ENCODE data around the gene EWSR1. TPM values are rescaled to one million over a fixed set of nuclear protein-coding genes. Genes with fewer than 3 reads are reported as not detected.

EWSR1 gene
- total and polyA plus RNA-seq, 8 donors = 125 to 352 (median 335) TPM

GRCh38 chr22:29256606-29257325 is 11.3 kb upstream of the EWSR1 start:
- Histone ChIP-seq H3K36me3 (peaks cover 0 to 21% of the 10 kb centered on the region in 2 donors), H3K27me3 (no peaks in the 10 kb centered on the region), H3K9me3 (no peaks in the 10 kb centered on the region), H3K4me3 (no peak overlapping the region), H3K4me1 (no peaks in the 10 kb centered on the region), H3K27ac (no peak overlapping the region)
- ATAC-seq (no peak), DNase-seq (no peak)
- intact Hi-C loops (cut with DNase I) = loop anchor here in 1 of 2 donors (10.0 kb wide), 1 partner anchor 402 kb away; no protein-coding TSS in a partner anchor
- no peak for TF ChIP-seq CTCF (IDR thresholded peaks at IDR 0.05)

- intact Hi-C loops (cut with DNase I) = loop anchor here in 1 of 2 donors (10.0 kb wide), 1 partner anchor 403 kb away; no protein-coding TSS in a partner anchor
- no peak for DNase-seq
- H3K27ac ChIP-seq = no peak overlapping the region
- no peaks in the 10 kb centered on the region for H3K27me3 ChIP-seq
- ATAC-seq = no peak
- H3K4me1 ChIP-seq = no peaks in the 10 kb centered on the region
- H3K36me3 ChIP-seq = peaks cover 0 to 21% of the 10 kb centered on the region in 2 donors
- H3K9me3 ChIP-seq = no peaks in the 10 kb centered on the region
- H3K4me3 ChIP-seq = no peak overlapping the region
- TF ChIP-seq CTCF (IDR thresholded peaks at IDR 0.05) = no peak
These were observed 10.3 kb upstream of the EWSR1 start for GRCh38 chr22:29257751-29258181.

GRCh38 chr22:29258407-29259252 is 9.4 kb upstream of the EWSR1 start:
- TF ChIP-seq CTCF (IDR thresholded peaks at IDR 0.05) = no peak
- no peaks in the 10 kb centered on the region for H3K9me3 ChIP-seq
- DNase-seq = no peak
- H3K36me3 ChIP-seq = peaks cover 0 to 24% of the 10 kb centered on the region in 2 donors
- H3K4me3 ChIP-seq = no peak overlapping the region
- H3K4me1 ChIP-seq = no peaks in the 10 kb centered on the region
- no peak overlapping the region for H3K27ac ChIP-seq
- ATAC-seq = no peak
- intact Hi-C loops (cut with DNase I) = loop anchor here in 1 of 2 donors (10.0 kb wide), 1 partner anchor 404 kb away; no protein-coding TSS in a partner anchor
- H3K27me3 ChIP-seq = no peaks in the 10 kb centered on the region

GRCh38 chr22:29259253-29259899 is 8.7 kb upstream of the EWSR1 start:
- no peak overlapping the region for H3K4me3 ChIP-seq
- H3K4me1 ChIP-seq = no peaks in the 10 kb centered on the region
- intact Hi-C loops (cut with DNase I) = loop anchor here in 1 of 2 donors (10.0 kb wide), 1 partner anchor 405 kb away; no protein-coding TSS in a partner anchor
- no peak for TF ChIP-seq CTCF (IDR thresholded peaks at IDR 0.05)
- ATAC-seq (no peak), DNase-seq (no peak)
- H3K27me3 ChIP-seq = no peaks in the 10 kb centered on the region
- no peaks in the 10 kb centered on the region for H3K9me3 ChIP-seq
- peaks cover 0 to 31% of the 10 kb centered on the region in 2 donors for H3K36me3 ChIP-seq
- H3K27ac ChIP-seq = no peak overlapping the region
